HepG2 (cell line): Measurements from ENCODE around the gene SRCAP. TPM values are rescaled to one million over a fixed set of nuclear protein-coding genes. Genes with fewer than 3 reads are reported as not detected.

ENCODE experiments used
- ARID5B ChIP-seq: IDR thresholded peaks from 2 replicates; pipeline ENCODE4 v1.4.0; 2020; ENCODE audit warnings: mild to moderate bottlenecking, missing genetic modification reagents
- EHMT2 ChIP-seq: fragments of 200-600 bp; sonication (generic); IDR thresholded peaks from 2 replicates; pipeline ENCODE4 v1.7.0; 2017; ENCODE audit warnings: antibody characterized with exemption, low read depth, low read length, borderline replicate concordance
- ELF1 ChIP-seq: sonication (generic); formaldehyde crosslinking; IDR thresholded peaks from 2 replicates; pipeline ENCODE4 v1.4.0; 2020; ENCODE audit warnings: missing genetic modification reagents
- FOXO4 ChIP-seq: sonication (generic); formaldehyde crosslinking; conservative IDR thresholded peaks from 2 replicates; pipeline ENCODE4 v1.8.1; 2023; ENCODE audit warnings: missing genetic modification reagents
- GATAD1 ChIP-seq: IDR thresholded peaks from 2 replicates; pipeline ENCODE4 v1.6.1; 2016; ENCODE audit warnings: missing genetic modification reagents, missing compliant biosample characterization
- MAF1 ChIP-seq: sonication (generic); formaldehyde crosslinking; IDR thresholded peaks from 2 replicates; pipeline ENCODE4 v1.5.0; 2020; ENCODE audit warnings: missing genetic modification reagents, borderline replicate concordance
- STAT5B ChIP-seq: sonication (generic); formaldehyde crosslinking; IDR thresholded peaks from 2 replicates; pipeline ENCODE4 v1.4.0; 2020; ENCODE audit warnings: missing genetic modification reagents
- TCF7L2 ChIP-seq: IDR thresholded peaks from 2 replicates; pipeline ENCODE4 v1.6.1; 2011; ENCODE audit warnings: mild to moderate bottlenecking, low read depth, low read length, moderate library complexity
- ZBED4 ChIP-seq: sonication (generic); formaldehyde crosslinking; IDR thresholded peaks from 2 replicates; pipeline ENCODE4 v1.4.0; 2020; ENCODE audit warnings: missing genetic modification reagents, borderline replicate concordance
- ZBTB26 ChIP-seq: IDR thresholded peaks from 2 replicates; pipeline ENCODE4 v1.6.1; 2016; ENCODE audit warnings: missing compliant biosample characterization, missing genetic modification reagents, borderline replicate concordance
- ZBTB38 ChIP-seq: sonication (generic); formaldehyde crosslinking; IDR thresholded peaks from 2 replicates; pipeline ENCODE4 v1.5.1; 2020; ENCODE audit warnings: mild to moderate bottlenecking, missing genetic modification reagents
- ZFP82 ChIP-seq: sonication (generic); formaldehyde crosslinking; IDR thresholded peaks from 2 replicates; pipeline ENCODE4 v1.5.1; 2020; ENCODE audit warnings: mild to moderate bottlenecking, missing genetic modification reagents, borderline replicate concordance
- ZIK1 ChIP-seq: sonication (generic); formaldehyde crosslinking; IDR thresholded peaks from 2 replicates; pipeline ENCODE4 v1.5.0; 2020; ENCODE audit warnings: mild to moderate bottlenecking, low read depth, missing genetic modification reagents, borderline replicate concordance
- ZNF292 ChIP-seq: sonication (generic); formaldehyde crosslinking; IDR thresholded peaks from 2 replicates; pipeline ENCODE4 v1.8.1; 2022; ENCODE audit warnings: mild to moderate bottlenecking, low read depth, missing genetic modification reagents, borderline replicate concordance
- ZNF652 ChIP-seq: IDR thresholded peaks from 2 replicates; pipeline ENCODE4 v1.6.1; 2016; ENCODE audit warnings: low read depth, borderline replicate concordance
- polyA plus RNA-seq, 8 experiments: library from polyadenylated mRNA; depleted of rRNA in 3 of 8; stranded (reverse) in 7 of 8; unstranded in 1 of 8; fragments of >200 nt; fragmentation: Illumina TruSeq in 4 of 8; extraction: Trizol in 4 of 8; gene quantifications; 2 replicates each; pipeline versions ENCODE4 v1.2.1 to v1.2.3, GENCODE V29; 2011 to 2016; ENCODE audit warnings: low read depth in 4 of 8, missing spikeins in 1 of 8, mixed read lengths in 1 of 8; ENCODE audit not compliant: insufficient read depth in 1 of 8
- total RNA-seq, 5 experiments: library from RNA; depleted of rRNA; stranded (reverse); fragments of >200 nt; fragmentation: Illumina TruSeq; extraction: Trizol; gene quantifications; 2 replicates each; pipeline ENCODE4 v1.2.3, GENCODE V29; 2016; ENCODE audit warnings: low read depth in 1 of 5

SRCAP gene
- total and polyA plus RNA-seq, 2 of the 13 experiments (the other 11 are each of a cell fraction or from before 2014, with no cell fraction given), result 4.9 to 9.0 TPM

- TF ChIP-seq FOXO4 (CRISPR knock-in tag), result no peak
- TF ChIP-seq ZNF652 (CRISPR knock-in tag), result no peak
- TF ChIP-seq STAT5B (CRISPR knock-in tag), result no peak
- 0 out of 2 replicates have a peak, but pooled peaks have one; percentile 27 for TF ChIP-seq ARID5B (CRISPR knock-in tag)
- no peak for TF ChIP-seq TCF7L2
- no peak for TF ChIP-seq MAF1 (CRISPR knock-in tag)
- TF ChIP-seq ZBTB38 (CRISPR knock-in tag), result peak; percentile 100
- peak; percentile 96 for TF ChIP-seq ELF1
- TF ChIP-seq ZBTB26, result no peak
- 0 out of 2 replicates have a peak, but pooled peaks have one; percentile 48 for TF ChIP-seq ZIK1 (CRISPR knock-in tag)
- peak; percentile 96 for TF ChIP-seq EHMT2
- peak; percentile 77 for TF ChIP-seq GATAD1 (CRISPR knock-in tag)
- 0 out of 2 replicates have a peak, but pooled peaks have one; percentile 11 for TF ChIP-seq ZFP82 (CRISPR knock-in tag)
- peak; percentile 55; the same call in 1 of the 2 replicates for TF ChIP-seq ZBED4 (CRISPR knock-in tag)
- TF ChIP-seq ZNF292 (CRISPR knock-in tag), result no peak
Measured at GRCh38 chr16:30650369-30651123, 48.4 kb upstream of the SRCAP start, which contains the start of gene PRR14 (continued).
